Tibial artery (tissue), 4 donors: Measurements from ENCODE around the gene SAMD9.

Experiments
- DNase-seq, 2 donors: peaks; one replicate each; pipeline ENCODE4 v3.0.0-alpha.2; 2019
- H3K27ac ChIP-seq, 2 donors: fragments of 200-600 bp; sonication (generic) in 1 of 2; 1 replicate in 1 of 2; 2 replicates in 1 of 2; pipeline ENCODE4 v1.5.1; 2018 to 2019; ENCODE audit warnings: mild to moderate bottlenecking in 1 of 2
- H3K27me3 ChIP-seq, 2 donors: fragments of 200-600 bp; sonication (generic) in 1 of 2; one replicate each; pipeline versions ENCODE4 v1.5.1 to v1.6.0; 2016 to 2019
- H3K36me3 ChIP-seq, 3 donors: fragments of 200-600 bp; sonication (generic) in 2 of 3; one replicate each; pipeline ENCODE4 v1.5.1; 2016 to 2019; ENCODE audit warnings: mild to moderate bottlenecking in 2 of 3
- H3K4me1 ChIP-seq, 4 donors: fragments of 200-600 bp; sonication (generic) in 2 of 4; 1 replicate in 3 of 4; 2 replicates in 1 of 4; pipeline ENCODE4 v1.5.1; 2016 to 2019
- H3K4me3 ChIP-seq, 2 donors: fragments of 200-600 bp; sonication (generic) in 1 of 2; 1 replicate in 1 of 2; 2 replicates in 1 of 2; pipeline ENCODE4 v1.5.1; 2018 to 2019; ENCODE audit warnings: mild to moderate bottlenecking in 2 of 2
- H3K9me3 ChIP-seq, 3 donors: fragments of 200-600 bp; sonication (generic) in 1 of 3; one replicate each; pipeline ENCODE4 v1.5.1; 2016 to 2019
- CTCF ChIP-seq, 2 experiments: fragments of 200-600 bp in 1 of 2; fragments of 450-650 bp in 1 of 2; IDR thresholded peaks; one replicate each; pipeline ENCODE4 v1.5.1; 2017 to 2019; ENCODE audit warnings: antibody characterized with exemption in 2 of 2, mild to moderate bottlenecking in 1 of 2, moderate library complexity in 1 of 2
- intact Hi-C: fragments of 100-400 bp; cut with DNase I; formaldehyde crosslinking; loops from one replicate; pipeline ENCODE4 v1.15.0; 2023; ENCODE audit warnings: low total_unique reads

SAMD9 gene

GRCh38 chr7:93053209-93053948 lies 64.4 kb downstream of the SAMD9 start:
- intact Hi-C loops: loop anchor here (10.0 kb wide), 1 partner anchor 439 kb away; no protein-coding TSS in a partner anchor
- Histone ChIP-seq H3K36me3 (no peaks in the 10 kb centered on the region), H3K4me3 (no peak overlapping the region), H3K9me3 (no peaks in the 10 kb centered on the region), H3K4me1 (no peaks in the 10 kb centered on the region), H3K27ac (no peak overlapping the region), H3K27me3 (no peaks in the 10 kb centered on the region)
- DNase-seq: no peak
- TF ChIP-seq CTCF (IDR thresholded peaks at IDR 0.05): no peak

GRCh38 chr7:93051660-93052059 lies 66.1 kb downstream of the SAMD9 start:
- no peak for TF ChIP-seq CTCF (IDR thresholded peaks at IDR 0.05)
- DNase-seq: no peak
- no peaks in the 10 kb centered on the region for H3K9me3 ChIP-seq
- intact Hi-C loops: loop anchor here (10.0 kb wide), 1 partner anchor 437 kb away; no protein-coding TSS in a partner anchor
- no peak overlapping the region for H3K27ac ChIP-seq
- H3K27me3 ChIP-seq: no peaks in the 10 kb centered on the region
- no peaks in the 10 kb centered on the region for H3K36me3 ChIP-seq
- no peak overlapping the region for H3K4me3 ChIP-seq
- H3K4me1 ChIP-seq: no peaks in the 10 kb centered on the region
